Endothelial cell of umbilical vein (primary cell): ENCODE measurements around the gene MRGPRE. TPM values are rescaled to one million over a fixed set of nuclear protein-coding genes. Genes with fewer than 3 reads are reported as not detected.

Experiments
- BruUV-seq: library from RNA; stranded (reverse); fragments of 400-500 nt; replicated peaks from 2 replicates; lab custom pipeline; 2021; lab: Mats Ljungman, UMichigan
- CTCF ChIA-PET: fragments of 300-600, 350-600 bp; sonication (Branson Sonifier 250); formaldehyde crosslinking; loops from one replicate; lab custom pipeline; 2021; ENCODE audit warnings: antibody characterized with exemption, inconsistent platforms; lab: Charles Lee
- POLR2A ChIA-PET: fragments of 300-600, 350-600 bp; sonication (Branson Sonifier 250); formaldehyde crosslinking; loops from one replicate; lab custom pipeline; 2021; ENCODE audit warnings: antibody characterized with exemption, inconsistent platforms; lab: Charles Lee
- DNase-seq: peaks from one replicate; pipeline ENCODE4 v3.0.0-alpha.2; 2011; ENCODE audit warnings: low read depth, low spot score
- FAIRE-seq: peaks from 2 replicates; lab custom pipeline; 2011; peaks lifted over from hg19 to GRCh38; lab: Jason Lieb, UNC
- H2AFZ ChIP-seq: 2 replicates; pipeline ENCODE4 v1.6.0; 2012; ENCODE audit warnings: low read depth, low read length, control low read depth, inconsistent platforms
- H3K27ac ChIP-seq: 2 replicates; pipeline ENCODE4 v1.5.1; 2011; ENCODE audit warnings: low read depth, mild to moderate bottlenecking, control low read depth, low read length, moderate library complexity; ENCODE audit not compliant: insufficient read depth
- H3K27me3 ChIP-seq, 2 experiments: 2 replicates each; pipeline versions ENCODE4 v1.6.0 to v1.6.1; 2011; ENCODE audit warnings: low read length in 2 of 2, mixed read lengths in 1 of 2; ENCODE audit not compliant: control insufficient read depth in 2 of 2, insufficient read depth in 2 of 2
- H3K36me3 ChIP-seq, 2 experiments: 2 replicates in 1 of 2; 3 replicates in 1 of 2; pipeline ENCODE4 v1.5.1; 2011; ENCODE audit warnings: low read length in 2 of 2, mild to moderate bottlenecking in 1 of 2, moderate library complexity in 1 of 2; ENCODE audit not compliant: control insufficient read depth in 2 of 2, insufficient read depth in 2 of 2; ENCODE audit errors: extremely low read depth in 1 of 2
- H3K4me1 ChIP-seq: 3 replicates; pipeline ENCODE4 v1.5.1; 2011; ENCODE audit warnings: mild to moderate bottlenecking, low read length; ENCODE audit not compliant: control insufficient read depth, insufficient read depth; ENCODE audit errors: extremely low read depth
- H3K4me2 ChIP-seq: 2 replicates; pipeline ENCODE4 v1.6.1; 2011; ENCODE audit warnings: low read length, control low read depth, mixed read lengths; ENCODE audit not compliant: insufficient read depth
- H3K4me3 ChIP-seq, 3 experiments: fragments of 200-600 bp in 1 of 3; sonication (generic), shearing (Covaris generic) in 1 of 3; replicated peaks in 1 of 3; 2 replicates each; pipeline ENCODE4 v1.5.1; 2011 to 2016; ENCODE audit warnings: control low read depth in 3 of 3, low read length in 3 of 3, mild to moderate bottlenecking in 2 of 3, inconsistent platforms in 1 of 3, low read depth in 1 of 3, moderate library complexity in 1 of 3; ENCODE audit not compliant: insufficient read depth in 1 of 3
- H3K79me2 ChIP-seq: 2 replicates; pipeline ENCODE4 v1.6.0; 2012; ENCODE audit warnings: low read length, inconsistent platforms; ENCODE audit not compliant: control insufficient read depth, insufficient read depth
- H3K9ac ChIP-seq: replicated peaks from 2 replicates; pipeline ENCODE3; 2011; ENCODE audit warnings: low read length, control low read depth; ENCODE audit not compliant: insufficient read depth; ENCODE audit errors: extremely low read depth
- H3K9me1 ChIP-seq: replicated peaks from 3 replicates; pipeline ENCODE4 v1.6.0; 2011; ENCODE audit warnings: mild to moderate bottlenecking, low read length; ENCODE audit not compliant: control insufficient read depth, insufficient read depth; ENCODE audit errors: extremely low read depth
- H3K9me3 ChIP-seq: replicated peaks from 2 replicates; pipeline ENCODE4 v1.5.1; 2012; ENCODE audit warnings: low read length, inconsistent platforms; ENCODE audit not compliant: control insufficient read depth, insufficient read depth
- H4K20me1 ChIP-seq: replicated peaks from 2 replicates; pipeline ENCODE3; 2011; ENCODE audit warnings: mild to moderate bottlenecking, low read length; ENCODE audit not compliant: control insufficient read depth, insufficient read depth; ENCODE audit errors: extremely low read depth
- CTCF ChIP-seq, 2 donors: IDR thresholded peaks; 1 replicate in 1 of 2; 2 replicates in 1 of 2; pipeline ENCODE4 v1.5.1; 2011; ENCODE audit warnings: low read length in 2 of 2, mild to moderate bottlenecking in 2 of 2, moderate library complexity in 2 of 2, control low read depth in 1 of 2, inconsistent platforms in 1 of 2, low read depth in 1 of 2; ENCODE audit not compliant: insufficient read depth in 1 of 2; ENCODE audit errors: extremely low read depth in 1 of 2
- EZH2 ChIP-seq: IDR thresholded peaks from 2 replicates; pipeline ENCODE4 v1.6.1; 2012; ENCODE audit warnings: borderline replicate concordance, low read depth, mild to moderate bottlenecking, moderate library complexity, low read length, inconsistent platforms; ENCODE audit not compliant: severe bottlenecking
- FOS ChIP-seq: IDR thresholded peaks from 2 replicates; pipeline ENCODE4 v1.6.1; 2011; ENCODE audit warnings: mild to moderate bottlenecking, low read length, moderate library complexity, borderline replicate concordance; ENCODE audit not compliant: insufficient read depth
- GATA2 ChIP-seq: IDR thresholded peaks from 2 replicates; pipeline ENCODE4 v1.7.0; 2011; ENCODE audit warnings: low read depth, mild to moderate bottlenecking, moderate library complexity, mixed read lengths, low read length; ENCODE audit not compliant: insufficient read length, insufficient read depth
- JUN ChIP-seq: IDR thresholded peaks from 2 replicates; pipeline ENCODE4 v1.6.1; 2011; ENCODE audit warnings: borderline replicate concordance, low read depth; ENCODE audit not compliant: insufficient read length, insufficient read depth
- MYC ChIP-seq: IDR thresholded peaks from one replicate; pipeline ENCODE4 v1.6.1; 2011; ENCODE audit warnings: mild to moderate bottlenecking, low read depth, low read length
- POLR2A ChIP-seq: IDR thresholded peaks from 2 replicates; pipeline ENCODE4 v1.6.1; 2012; ENCODE audit warnings: low read depth, mild to moderate bottlenecking, control low read depth, low read length
- POLR2AphosphoS5 ChIP-seq: IDR thresholded peaks from 2 replicates; pipeline ENCODE4 v1.6.1; 2012; ENCODE audit warnings: low read depth, mild to moderate bottlenecking, control low read depth, low read length, moderate library complexity; ENCODE audit not compliant: insufficient read depth
- dilution Hi-C: fragments of 300-500 bp; cut with MboI; formaldehyde crosslinking; loops from one replicate; pipeline ENCODE4 v1.15.0; 2019; ENCODE audit warnings: low sequenced_read_pairs; ENCODE audit not compliant: extremely low pct_ligation_motif_present
- intact Hi-C: fragments of 100-400 bp; cut with micrococcal nuclease; formaldehyde crosslinking; loops from one replicate; pipeline ENCODE4 v1.10.0; 2022
- polyA plus RNA-seq, 4 experiments: library from polyadenylated mRNA; depleted of rRNA in 3 of 4; stranded (reverse) in 3 of 4; unstranded in 1 of 4; fragments of >200 nt; gene quantifications; 2 replicates each; pipeline versions ENCODE4 v1.2.1 to v1.2.3, GENCODE V29; 2011 to 2012; ENCODE audit warnings: missing spikeins in 1 of 4
- total RNA-seq: library from RNA; stranded (reverse); gene quantifications from 2 replicates; pipeline ENCODE4 v1.2.3, GENCODE V29; 2021
- TF ChIP-seq, protein P1 (sequence below): IDR thresholded peaks from 2 replicates; pipeline ENCODE4 v1.6.1; 2011; ENCODE audit not compliant: insufficient read depth, insufficient read length

Gene MRGPRE
- total and polyA plus RNA-seq, 2 donors (not counting 3 experiments of a cell fraction or from before 2014, with no cell fraction given): not detected

DNA sequence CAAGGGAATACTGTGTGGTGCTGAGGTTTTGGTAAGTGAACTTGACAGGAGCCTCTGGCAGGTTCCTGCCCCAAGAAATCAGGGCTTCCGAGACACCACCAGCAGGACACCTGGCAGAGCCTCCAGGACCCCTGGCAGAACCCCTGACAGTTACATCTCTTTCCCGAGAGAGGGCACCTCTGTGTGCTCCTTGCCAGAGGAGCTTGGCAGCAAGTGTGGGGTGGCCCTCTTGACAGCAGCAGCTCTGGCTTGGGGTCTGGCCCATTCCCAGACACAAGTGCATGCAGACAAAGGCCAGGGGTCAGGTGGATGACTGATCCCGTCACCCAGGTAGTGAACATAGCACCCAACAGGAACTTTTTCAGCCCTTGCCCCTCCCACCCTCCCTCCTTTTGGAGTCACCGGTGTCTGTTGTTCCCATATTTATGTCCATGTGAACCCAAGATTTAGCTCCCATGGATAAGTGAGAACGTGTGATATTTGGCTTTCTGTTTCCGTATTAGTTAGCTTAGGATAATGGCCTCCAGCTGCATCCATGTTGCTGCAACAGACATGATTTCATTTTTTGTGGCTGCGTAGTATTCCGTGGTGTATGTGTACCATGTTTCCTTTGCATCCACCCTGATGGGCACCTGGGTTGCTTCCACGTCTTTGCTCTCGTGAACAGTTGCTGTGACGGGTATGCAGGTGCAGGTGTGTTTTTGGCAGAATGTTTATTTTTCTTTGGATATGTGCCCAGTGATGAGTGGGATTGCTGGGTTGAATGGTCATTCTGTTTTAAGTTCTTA is 45.9 kb downstream of the MRGPRE start:
- no peaks in the 10 kb centered on the region for H3K4me1 ChIP-seq
- intact Hi-C loops (no loop called here), dilution Hi-C loops (no loop called here)
- no peaks in the 10 kb centered on the region for H4K20me1 ChIP-seq
- H3K4me2 ChIP-seq: no peak overlapping the region
- H3K36me3 ChIP-seq: no peaks in the 10 kb centered on the region
- no peaks in the 10 kb centered on the region for H3K9me3 ChIP-seq
- peaks cover 0 to 4% of the 10 kb centered on the region in 2 experiments for H3K27me3 ChIP-seq
- H3K4me3 ChIP-seq: no peak overlapping the region
- FAIRE-seq (no peak), DNase-seq (no peak)
- H2AFZ ChIP-seq: no peak overlapping the region
- TF ChIP-seq MYC: no peak
- no peak for TF ChIP-seq JUN
- TF ChIP-seq FOS: no peak
- TF ChIP-seq EZH2: no peak
- TF ChIP-seq, protein P1, sequence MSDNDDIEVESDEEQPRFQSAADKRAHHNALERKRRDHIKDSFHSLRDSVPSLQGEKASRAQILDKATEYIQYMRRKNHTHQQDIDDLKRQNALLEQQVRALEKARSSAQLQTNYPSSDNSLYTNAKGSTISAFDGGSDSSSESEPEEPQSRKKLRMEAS: no peak
- TF ChIP-seq CTCF (IDR thresholded peaks at IDR 0.05; ENCODE audit: extremely low read depth in 1 of 2, insufficient read depth in 1 of 2, low read depth in 1 of 2, low read length in 2 of 2): no peak
- no peak for TF ChIP-seq GATA2
- no peak for TF ChIP-seq POLR2A
- TF ChIP-seq POLR2AphosphoS5: no peak
- ChIA-PET CTCF (interaction anchor here (1.3 kb wide), 1 partner anchor 9 kb away, joined by 3 read pairs; no protein-coding TSS in a partner anchor), POLR2A (no interaction called here)
- H3K79me2 ChIP-seq: no peaks in the 10 kb centered on the region
- H3K27ac ChIP-seq: no peak overlapping the region
- H3K9me1 ChIP-seq: no peaks in the 10 kb centered on the region
- no TSS peak for BruUV-seq
- no peak overlapping the region for H3K9ac ChIP-seq
